GM12892 (cell line): ENCODE data around the gene CHERP. TPM values are rescaled to one million over a fixed set of nuclear protein-coding genes. Genes with fewer than 3 reads are reported as not detected.

Experiments used
- DNase-seq: peaks from one replicate; pipeline ENCODE4 v3.0.0; 2011; ENCODE audit not compliant: insufficient read length
- FAIRE-seq: peaks from 2 replicates; lab custom pipeline; 2011; peaks lifted over from hg19 to GRCh38; lab: Jason Lieb, UNC
- POLR2A ChIP-seq: IDR thresholded peaks from 2 replicates; pipeline ENCODE4 v1.6.1; 2011; ENCODE audit warnings: low read depth, low read length, control low read depth
- POLR2AphosphoS5 ChIP-seq: IDR thresholded peaks from 2 replicates; pipeline ENCODE4 v1.6.1; 2011; ENCODE audit warnings: low read depth, low read length, control low read depth
- TAF1 ChIP-seq: IDR thresholded peaks from 2 replicates; pipeline ENCODE4 v1.6.1; 2011; ENCODE audit warnings: low read depth, mild to moderate bottlenecking, control low read depth, low read length, borderline replicate concordance
- polyA plus RNA-seq: library from polyadenylated mRNA; unstranded; fragments of >200 nt; gene quantifications from one replicate; pipeline ENCODE4 v1.2.1, GENCODE V29; 2012; ENCODE audit warnings: missing spikeins, inconsistent platforms; ENCODE audit not compliant: missing spikeins

CHERP gene, protein sequence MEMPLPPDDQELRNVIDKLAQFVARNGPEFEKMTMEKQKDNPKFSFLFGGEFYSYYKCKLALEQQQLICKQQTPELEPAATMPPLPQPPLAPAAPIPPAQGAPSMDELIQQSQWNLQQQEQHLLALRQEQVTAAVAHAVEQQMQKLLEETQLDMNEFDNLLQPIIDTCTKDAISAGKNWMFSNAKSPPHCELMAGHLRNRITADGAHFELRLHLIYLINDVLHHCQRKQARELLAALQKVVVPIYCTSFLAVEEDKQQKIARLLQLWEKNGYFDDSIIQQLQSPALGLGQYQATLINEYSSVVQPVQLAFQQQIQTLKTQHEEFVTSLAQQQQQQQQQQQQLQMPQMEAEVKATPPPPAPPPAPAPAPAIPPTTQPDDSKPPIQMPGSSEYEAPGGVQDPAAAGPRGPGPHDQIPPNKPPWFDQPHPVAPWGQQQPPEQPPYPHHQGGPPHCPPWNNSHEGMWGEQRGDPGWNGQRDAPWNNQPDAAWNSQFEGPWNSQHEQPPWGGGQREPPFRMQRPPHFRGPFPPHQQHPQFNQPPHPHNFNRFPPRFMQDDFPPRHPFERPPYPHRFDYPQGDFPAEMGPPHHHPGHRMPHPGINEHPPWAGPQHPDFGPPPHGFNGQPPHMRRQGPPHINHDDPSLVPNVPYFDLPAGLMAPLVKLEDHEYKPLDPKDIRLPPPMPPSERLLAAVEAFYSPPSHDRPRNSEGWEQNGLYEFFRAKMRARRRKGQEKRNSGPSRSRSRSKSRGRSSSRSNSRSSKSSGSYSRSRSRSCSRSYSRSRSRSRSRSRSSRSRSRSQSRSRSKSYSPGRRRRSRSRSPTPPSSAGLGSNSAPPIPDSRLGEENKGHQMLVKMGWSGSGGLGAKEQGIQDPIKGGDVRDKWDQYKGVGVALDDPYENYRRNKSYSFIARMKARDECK
- polyA plus RNA-seq = 11.0 TPM

GRCh38 chr19:16542045-16542909 lies at the start of gene CHERP:
Gene CHERP, minus strand, starts transcription at chr19:16542437. Its CDS starts 59 bp downstream, at chr19:16542378.
- peak; percentile 85 for DNase-seq
- peak; percentile 88 for FAIRE-seq
- TF ChIP-seq POLR2A (peak; percentile 86), POLR2AphosphoS5 (peak; percentile 84), TAF1 (peak; percentile 84)

- DNase-seq (no peak), FAIRE-seq (peak; percentile 14)
- no peak for TF ChIP-seq POLR2AphosphoS5
Measured at GRCh38 chr19:16590876-16591802, 48.9 kb upstream of the CHERP start.

DNA sequence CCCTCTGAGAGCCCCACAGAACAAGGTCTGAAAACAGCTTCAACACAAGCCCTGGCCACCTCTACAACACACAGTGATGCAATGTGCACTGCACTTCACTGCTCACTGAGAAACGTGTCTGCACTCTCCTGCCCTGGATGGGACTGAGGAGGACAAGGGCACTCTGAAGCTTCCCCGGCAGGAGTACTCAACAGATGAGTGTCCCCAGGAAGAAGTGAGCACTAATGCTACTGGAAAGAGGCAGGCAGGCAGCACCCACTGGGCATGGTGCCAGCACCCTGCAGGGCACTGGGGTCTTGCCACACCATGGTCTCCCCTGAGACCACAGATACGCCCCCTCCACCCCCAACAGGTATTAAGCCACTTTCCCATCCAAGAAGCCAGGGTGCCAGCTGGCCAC lies 47.7 kb upstream of the CHERP start:
- DNase-seq = no peak

GRCh38 chr19:16588824-16589577 lies 46.8 kb upstream of the CHERP start:
- TF ChIP-seq POLR2A (no peak), POLR2AphosphoS5 (no peak), TAF1 (no peak)
- FAIRE-seq (peak; percentile 79), DNase-seq (no peak)

More for the DNA sequence above, 47.7 kb upstream of the CHERP start:
- FAIRE-seq = peak; percentile 82
- TF ChIP-seq POLR2A (no peak), POLR2AphosphoS5 (no peak), TAF1 (no peak)

- TF ChIP-seq POLR2AphosphoS5 (peak; percentile 87), POLR2A (peak; percentile 90), TAF1 (peak; percentile 74)
- DNase-seq = peak; percentile 70
- peak; percentile 100 for FAIRE-seq
Measured at GRCh38 chr19:16587833-16588823, 45.9 kb upstream of the CHERP start.

- TF ChIP-seq POLR2AphosphoS5 (peak; percentile 79; the same call in 1 of the 2 replicates), POLR2A (peak; percentile 59), TAF1 (0 out of 2 replicates have a peak, but pooled peaks have one; percentile 6)
- DNase-seq = no peak
- FAIRE-seq = peak; percentile 46
Measured at GRCh38 chr19:16586991-16587832, 45.0 kb upstream of the CHERP start.

DNA sequence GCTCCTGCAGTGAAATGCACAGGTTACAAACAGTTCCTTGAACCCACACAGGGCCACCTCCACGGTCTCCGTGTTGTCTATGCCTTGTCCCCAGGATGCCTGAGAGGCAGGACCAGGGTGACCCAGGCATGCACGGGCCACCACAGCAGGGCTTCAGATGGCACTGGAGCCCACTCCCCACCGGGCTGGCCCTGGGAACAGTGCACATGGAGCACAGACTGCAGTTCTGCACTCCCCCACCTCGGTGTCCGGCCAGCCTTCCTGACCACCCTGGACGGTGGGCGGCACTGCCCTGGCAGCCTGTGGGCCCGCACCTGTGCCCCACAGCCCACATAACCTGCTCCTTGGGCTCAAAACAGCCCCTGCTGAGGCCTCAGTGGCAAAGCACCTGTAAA lies 44.2 kb upstream of the CHERP start:
- FAIRE-seq = no peak
- no peak for DNase-seq
- no peak for TF ChIP-seq TAF1
- no peak; the same call in 1 of the 2 replicates for TF ChIP-seq POLR2A
- no peak for TF ChIP-seq POLR2AphosphoS5
